Gastroesophageal sphincter (tissue), 3 donors: ENCODE measurements around the gene MTRF1.

Experiments used
- EP300 ChIP-seq: sonication (generic); formaldehyde crosslinking; IDR thresholded peaks from one replicate; pipeline ENCODE4 v1.6.1; 2017; ENCODE audit warnings: antibody characterized with exemption, mild to moderate bottlenecking
- POLR2AphosphoS5 ChIP-seq: sonication (generic); formaldehyde crosslinking; IDR thresholded peaks from one replicate; pipeline ENCODE4 v1.6.1; 2017; ENCODE audit warnings: antibody characterized with exemption
- TF ChIP-seq, protein P1 (sequence below), 4 experiments: fragments of 200-600 bp in 2 of 4; fragments of 450-650 bp in 2 of 4; sonication (generic) in 1 of 4; IDR thresholded peaks; one replicate each; pipeline ENCODE4 v1.5.1; 2017 to 2019; ENCODE audit warnings: antibody characterized with exemption in 4 of 4, mild to moderate bottlenecking in 2 of 4, moderate library complexity in 2 of 4

DNA sequence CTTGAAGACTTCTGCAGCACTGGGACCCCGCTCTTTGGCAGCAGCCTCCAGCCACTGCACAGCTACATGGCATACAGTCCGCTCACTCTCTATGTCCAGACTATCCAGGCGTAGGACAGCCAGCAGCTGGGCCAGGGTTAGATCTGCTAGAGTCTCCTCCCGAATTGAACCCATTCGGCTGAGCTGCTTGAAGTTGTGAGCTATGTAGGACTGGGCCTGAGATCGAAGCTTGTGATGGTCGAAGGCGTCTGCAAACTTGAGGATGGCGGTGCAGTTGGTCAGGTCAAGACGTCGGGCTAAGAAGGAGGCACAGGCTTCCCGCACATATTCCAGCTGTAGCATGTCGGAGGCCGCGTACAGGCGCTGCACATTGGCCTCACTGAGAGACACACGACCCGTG, 69.9 kb downstream of the MTRF1 start:
- TF ChIP-seq, protein P1, sequence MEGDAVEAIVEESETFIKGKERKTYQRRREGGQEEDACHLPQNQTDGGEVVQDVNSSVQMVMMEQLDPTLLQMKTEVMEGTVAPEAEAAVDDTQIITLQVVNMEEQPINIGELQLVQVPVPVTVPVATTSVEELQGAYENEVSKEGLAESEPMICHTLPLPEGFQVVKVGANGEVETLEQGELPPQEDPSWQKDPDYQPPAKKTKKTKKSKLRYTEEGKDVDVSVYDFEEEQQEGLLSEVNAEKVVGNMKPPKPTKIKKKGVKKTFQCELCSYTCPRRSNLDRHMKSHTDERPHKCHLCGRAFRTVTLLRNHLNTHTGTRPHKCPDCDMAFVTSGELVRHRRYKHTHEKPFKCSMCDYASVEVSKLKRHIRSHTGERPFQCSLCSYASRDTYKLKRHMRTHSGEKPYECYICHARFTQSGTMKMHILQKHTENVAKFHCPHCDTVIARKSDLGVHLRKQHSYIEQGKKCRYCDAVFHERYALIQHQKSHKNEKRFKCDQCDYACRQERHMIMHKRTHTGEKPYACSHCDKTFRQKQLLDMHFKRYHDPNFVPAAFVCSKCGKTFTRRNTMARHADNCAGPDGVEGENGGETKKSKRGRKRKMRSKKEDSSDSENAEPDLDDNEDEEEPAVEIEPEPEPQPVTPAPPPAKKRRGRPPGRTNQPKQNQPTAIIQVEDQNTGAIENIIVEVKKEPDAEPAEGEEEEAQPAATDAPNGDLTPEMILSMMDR (IDR thresholded peaks at IDR 0.05): no peak
- no peak for TF ChIP-seq EP300
- TF ChIP-seq POLR2AphosphoS5: no peak
